Activated CD4-positive, alpha-beta T cell treated with anti-CD3 and anti-CD28 coated beads, Interleukin-2, amount 50 U/mL, for 1 hour (primary cell): ENCODE data around the gene CNOT10.
"Not testable (repeated sequence)": the region's sequence is repeated elsewhere in the genome, so short reads cannot be mapped to it uniquely, and the experiment has no call there.

Experiments
- DNase-seq: peaks from one replicate; pipeline ENCODE4 v3.0.0-alpha.2; 2020

The CNOT10 gene

GRCh38 chr3:32759342-32759741 lies 74.4 kb downstream of the CNOT10 start:
- DNase-seq: no peak

GRCh38 chr3:32764481-32764880 lies 79.5 kb downstream of the CNOT10 start:
- DNase-seq: no peak

- DNase-seq: no peak
These were observed 93.4 kb downstream of the CNOT10 start for GRCh38 chr3:32778389-32778788.

DNA sequence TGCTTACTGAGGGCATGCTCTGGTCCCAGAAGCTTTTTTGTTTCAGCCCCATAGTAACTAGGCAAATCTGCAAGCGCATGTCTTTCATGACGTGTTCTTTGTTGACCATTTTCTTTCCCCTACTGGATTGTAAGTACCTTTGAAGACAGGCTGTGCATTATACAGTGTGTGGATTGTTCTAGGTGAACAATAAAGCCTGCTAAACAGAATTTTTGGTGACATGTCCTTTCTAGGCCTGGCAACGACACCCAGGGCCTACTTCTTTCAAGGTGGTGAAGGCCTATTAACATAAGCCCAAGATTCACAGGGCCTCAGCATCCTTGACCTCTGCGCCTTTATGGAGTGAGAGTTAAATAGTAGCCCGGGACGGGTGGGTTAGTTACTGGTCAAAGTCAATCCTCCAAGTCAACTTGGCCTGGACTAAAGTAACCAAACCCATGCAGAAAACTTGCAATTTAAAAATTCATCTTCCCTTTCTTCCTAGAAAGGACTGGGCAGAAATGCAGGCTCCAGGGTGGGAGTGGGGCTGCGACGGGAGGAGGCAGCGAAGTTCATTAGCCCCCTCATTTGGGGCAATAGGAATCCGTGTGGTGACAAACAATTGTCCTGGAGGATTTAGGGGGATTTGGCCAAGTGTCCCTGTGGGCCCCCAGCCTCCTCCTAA lies 95.2 kb downstream of the CNOT10 start:
- DNase-seq: no peak

- no peak for DNase-seq
These were observed 95.8 kb downstream of the CNOT10 start for GRCh38 chr3:32780735-32781210.

DNA sequence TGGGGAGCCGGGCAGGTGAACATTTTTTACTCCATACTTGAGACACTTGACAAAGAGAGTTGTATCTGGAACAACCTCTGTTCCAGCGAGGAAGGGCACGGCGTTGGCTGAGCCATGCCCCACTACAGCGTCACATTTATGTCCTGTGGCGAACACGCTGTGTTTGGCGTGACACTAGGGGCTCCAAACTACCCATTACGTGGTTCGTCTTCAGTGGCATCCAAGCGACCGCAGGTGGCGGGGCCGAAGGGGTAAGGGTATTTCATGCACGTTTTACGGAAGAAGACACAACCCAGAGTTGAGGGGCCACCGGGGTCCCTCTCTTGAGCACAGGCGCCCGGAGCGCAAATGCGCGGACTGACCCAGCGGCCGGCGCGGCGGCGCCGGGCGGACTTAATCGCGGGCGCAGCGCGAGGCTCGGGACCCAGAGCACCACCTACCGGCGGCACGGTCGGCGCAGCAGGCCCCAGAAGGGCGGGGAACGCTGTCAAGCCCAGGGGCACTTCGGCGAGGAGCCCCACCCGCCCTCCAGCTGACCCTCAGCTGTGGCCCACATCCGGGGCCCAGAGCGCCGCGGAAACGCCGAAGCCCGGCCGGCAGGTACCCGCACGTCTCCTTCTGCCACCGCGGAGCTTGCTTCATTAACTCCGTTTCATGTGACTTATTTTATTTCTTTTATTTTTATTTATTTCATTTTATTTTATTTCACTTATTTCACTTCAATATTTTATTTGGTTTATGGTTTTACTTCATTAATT lies 96.4 kb downstream of the CNOT10 start:
- DNase-seq: peak; percentile 58

- DNase-seq: not testable (repeated sequence)
These were observed 96.9 kb downstream of the CNOT10 start for GRCh38 chr3:32781969-32782270.

DNA sequence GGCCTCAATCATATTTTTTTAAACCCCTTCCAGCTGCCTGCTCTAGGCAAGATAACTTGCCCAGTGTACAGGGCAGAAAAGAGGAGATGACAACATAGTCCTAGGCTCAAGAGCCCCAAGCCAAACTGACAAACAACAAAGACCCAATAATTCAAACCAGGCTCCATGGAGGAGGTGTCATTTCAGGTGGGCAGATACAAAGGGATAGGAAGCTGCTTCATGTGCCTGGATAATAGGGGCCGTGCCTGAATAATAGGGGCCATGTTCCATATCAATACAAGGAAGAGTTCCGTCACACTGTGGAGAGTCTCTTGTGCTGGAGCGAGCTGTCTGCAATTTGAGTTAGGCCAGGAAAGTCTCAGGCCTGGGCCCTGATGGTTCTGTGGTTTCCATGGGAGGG lies 97.4 kb downstream of the CNOT10 start:
- DNase-seq: no peak

DNA sequence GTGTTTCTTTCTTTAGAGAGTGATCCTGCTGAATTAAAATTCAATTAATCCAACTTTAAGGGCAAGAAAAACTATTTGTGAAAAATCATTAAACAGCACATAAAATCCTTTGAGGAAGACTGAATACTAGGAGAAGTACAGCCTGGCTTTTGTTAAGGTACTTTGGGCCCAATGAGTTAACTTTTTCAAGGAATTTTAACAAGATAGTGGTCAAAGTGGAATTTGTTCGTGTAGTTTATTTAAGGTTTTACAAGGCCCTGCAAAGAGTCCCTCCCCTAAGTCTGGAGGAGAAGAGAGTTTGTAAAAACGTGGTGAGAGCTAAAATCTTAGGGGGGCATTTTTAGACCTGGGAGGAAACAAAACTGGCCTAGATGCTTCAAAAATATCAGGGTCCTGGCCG lies 106.8 kb downstream of the CNOT10 start:
- no peak for DNase-seq

DNA sequence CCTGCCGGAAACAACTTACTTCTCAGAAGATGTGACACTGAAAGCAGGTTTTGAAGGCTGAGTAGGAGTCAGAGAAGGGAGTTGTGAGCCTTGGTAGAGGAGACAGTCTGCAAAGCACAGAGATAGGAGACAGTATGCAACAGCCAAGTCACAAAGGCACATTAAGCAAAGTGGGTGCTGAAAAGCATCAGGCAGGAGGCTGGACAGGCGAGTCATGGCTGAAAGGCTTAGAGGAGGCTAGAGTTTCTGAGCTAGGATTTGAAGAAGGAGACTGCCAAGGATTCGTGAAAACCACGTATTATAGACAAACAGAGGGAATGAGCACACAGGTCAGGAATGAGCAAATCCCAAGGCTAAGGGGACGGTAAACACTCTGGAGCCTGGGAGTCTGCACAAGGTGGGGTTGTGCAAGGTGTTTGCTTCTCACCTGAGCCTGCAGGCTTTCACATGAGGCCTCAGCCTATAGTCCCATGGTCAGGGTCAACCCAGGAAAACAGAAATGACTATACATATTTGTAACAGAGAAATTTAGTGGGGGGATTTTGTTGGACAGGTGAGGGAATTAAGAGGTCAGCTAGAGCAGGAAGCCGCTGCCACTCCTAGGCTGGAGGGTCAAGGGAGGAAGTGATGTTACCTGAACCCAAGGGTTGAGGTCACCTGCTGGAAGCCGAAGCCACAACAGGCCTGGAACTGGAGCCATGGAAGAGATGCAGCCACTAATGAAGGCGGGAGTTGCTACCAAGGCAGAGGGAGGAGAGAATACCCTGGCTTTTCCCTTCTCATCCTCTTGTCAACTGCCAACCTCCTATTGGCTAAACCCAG lies 109.7 kb downstream of the CNOT10 start:
- DNase-seq: no peak

- not testable (repeated sequence) for DNase-seq
These were observed 111.5 kb downstream of the CNOT10 start for GRCh38 chr3:32796384-32796950.

- DNase-seq: no peak
These were observed 112.8 kb downstream of the CNOT10 start for GRCh38 chr3:32797776-32798175.

- not testable (repeated sequence) for DNase-seq
These were observed 116.5 kb downstream of the CNOT10 start for GRCh38 chr3:32801440-32801839.

- no peak for DNase-seq
These were observed 128.2 kb downstream of the CNOT10 start for GRCh38 chr3:32813180-32813579.

GRCh38 chr3:32814361-32814760 lies 129.4 kb downstream of the CNOT10 start:
- DNase-seq: no peak

GRCh38 chr3:32815841-32816438 lies 131.0 kb downstream of the CNOT10 start:
- no peak for DNase-seq

- DNase-seq: no peak
These were observed 131.7 kb downstream of the CNOT10 start for GRCh38 chr3:32816439-32817256.

GRCh38 chr3:32817257-32817557 lies 132.2 kb downstream of the CNOT10 start:
- no peak for DNase-seq

GRCh38 chr3:32817558-32818228 lies 132.7 kb downstream of the CNOT10 start, which contains the start of gene TRIM71:
Gene TRIM71 (plus strand): TSS chr3:32817997. CDS start chr3:32818081, 84 bp downstream.
- DNase-seq: no peak

DNA sequence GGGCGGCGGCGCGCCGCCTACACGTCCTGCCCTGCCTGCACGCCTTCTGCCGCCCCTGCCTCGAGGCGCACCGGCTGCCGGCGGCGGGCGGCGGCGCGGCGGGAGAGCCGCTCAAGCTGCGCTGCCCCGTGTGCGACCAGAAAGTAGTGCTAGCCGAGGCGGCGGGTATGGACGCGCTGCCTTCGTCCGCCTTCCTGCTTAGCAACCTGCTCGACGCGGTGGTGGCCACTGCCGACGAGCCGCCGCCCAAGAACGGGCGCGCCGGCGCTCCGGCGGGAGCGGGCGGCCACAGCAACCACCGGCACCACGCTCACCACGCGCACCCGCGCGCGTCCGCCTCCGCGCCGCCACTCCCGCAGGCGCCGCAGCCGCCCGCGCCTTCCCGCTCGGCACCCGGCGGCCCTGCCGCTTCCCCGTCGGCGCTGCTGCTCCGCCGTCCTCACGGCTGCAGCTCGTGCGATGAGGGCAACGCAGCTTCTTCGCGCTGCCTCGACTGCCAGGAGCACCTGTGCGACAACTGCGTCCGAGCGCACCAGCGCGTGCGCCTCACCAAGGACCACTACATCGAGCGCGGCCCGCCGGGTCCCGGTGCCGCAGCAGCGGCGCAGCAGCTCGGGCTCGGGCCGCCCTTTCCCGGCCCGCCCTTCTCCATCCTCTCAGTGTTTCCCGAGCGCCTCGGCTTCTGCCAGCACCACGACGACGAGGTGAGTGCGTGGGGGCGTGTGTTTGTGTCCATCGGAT lies 133.4 kb downstream of the CNOT10 start:
- DNase-seq: no peak
